Suprapubic skin (tissue), 4 donors: Measurements from ENCODE around the gene OSBPL8.

ENCODE experiments used
- CTCF ChIP-seq, 2 donors: fragments of 200-600 bp in 1 of 2; fragments of 450-650 bp in 1 of 2; sonication (generic) in 1 of 2; IDR thresholded peaks; one replicate each; pipeline ENCODE4 v1.5.1; 2016 to 2019; ENCODE audit warnings: antibody characterized with exemption in 2 of 2, mild to moderate bottlenecking in 1 of 2, moderate library complexity in 1 of 2
- POLR2A ChIP-seq, 2 donors: fragments of 450-650 bp; IDR thresholded peaks; one replicate each; pipeline ENCODE4 v1.6.1; 2017; ENCODE audit warnings: antibody characterized with exemption in 2 of 2, mild to moderate bottlenecking in 2 of 2, moderate library complexity in 2 of 2
- POLR2AphosphoS5 ChIP-seq, 3 donors: sonication (generic); formaldehyde crosslinking; IDR thresholded peaks; one replicate each; pipeline ENCODE4 v1.6.1; 2017; ENCODE audit warnings: antibody characterized with exemption in 3 of 3

DNA sequence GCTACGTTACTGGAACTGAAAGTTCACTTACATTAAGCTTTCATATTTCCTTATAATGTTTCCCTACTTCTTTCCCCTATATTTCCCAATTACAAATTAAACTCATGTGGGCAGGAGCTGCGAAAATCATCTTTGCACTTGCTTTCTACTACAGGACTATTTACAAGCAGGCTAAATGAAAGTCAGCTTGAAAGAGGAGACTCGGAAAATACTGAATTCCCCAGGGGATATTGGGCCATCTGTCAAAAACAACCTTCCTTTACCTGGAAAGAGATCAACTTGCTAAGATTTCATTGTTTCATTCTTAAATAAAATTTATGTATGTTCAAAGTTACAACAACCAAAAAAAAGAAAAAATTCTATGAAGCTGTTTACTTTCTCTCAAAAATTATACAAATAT is 118.6 kb downstream of the OSBPL8 start:
- no peak for TF ChIP-seq CTCF (IDR thresholded peaks at IDR 0.05)
- no peak for TF ChIP-seq POLR2AphosphoS5 (IDR thresholded peaks at IDR 0.05)
- no peak for TF ChIP-seq POLR2A (IDR thresholded peaks at IDR 0.05)
